ENCODE measurements around the gene SLMAP.

- TF ChIP-seq CTCF (IDR thresholded peaks at IDR 0.05), result no peak
- TF ChIP-seq EZH2 (IDR thresholded peaks at IDR 0.05; ENCODE audit: borderline replicate concordance, insufficient read depth, low read depth, low read length, poor library complexity, severe bottlenecking), result no peak
Observed at GRCh38 chr3:57971975-57972374, 215.9 kb downstream of the SLMAP start.

Measured in B cell (primary cell).